ENCODE data around the gene SLC44A2. TPM values are rescaled to one million over a fixed set of nuclear protein-coding genes. Genes with fewer than 3 reads are reported as not detected.
A peak's percentile ranks its signal among the peaks of the same experiment; 100 is the strongest.
"Not testable (repeated sequence)": the region's sequence is repeated elsewhere in the genome, so short reads cannot be mapped to it uniquely, and the experiment has no call there.

The SLC44A2 gene
- total RNA-seq, 1 donor from 2014 or later, result 220 TPM

DNA sequence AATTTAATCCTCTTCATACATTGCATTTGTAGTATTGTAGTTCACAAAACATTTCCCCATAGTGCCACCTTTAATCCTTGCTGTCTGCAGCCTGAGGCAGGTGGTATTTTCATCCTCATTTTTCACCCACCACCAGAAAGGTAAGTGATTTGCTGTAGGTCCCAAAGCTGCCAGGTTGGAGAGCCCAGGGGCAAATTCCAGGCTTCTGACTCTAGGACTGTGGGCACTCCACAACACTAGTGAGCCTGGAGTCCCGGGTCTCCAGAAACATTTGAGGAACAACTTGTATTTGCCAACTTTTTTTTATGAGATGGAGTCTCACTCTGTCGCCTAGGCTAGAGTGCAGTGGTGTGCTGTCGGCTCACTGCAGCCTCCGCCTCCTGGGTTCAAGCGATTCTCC, 35.0 kb downstream of the SLC44A2 start:
- TF ChIP-seq, protein P1, sequence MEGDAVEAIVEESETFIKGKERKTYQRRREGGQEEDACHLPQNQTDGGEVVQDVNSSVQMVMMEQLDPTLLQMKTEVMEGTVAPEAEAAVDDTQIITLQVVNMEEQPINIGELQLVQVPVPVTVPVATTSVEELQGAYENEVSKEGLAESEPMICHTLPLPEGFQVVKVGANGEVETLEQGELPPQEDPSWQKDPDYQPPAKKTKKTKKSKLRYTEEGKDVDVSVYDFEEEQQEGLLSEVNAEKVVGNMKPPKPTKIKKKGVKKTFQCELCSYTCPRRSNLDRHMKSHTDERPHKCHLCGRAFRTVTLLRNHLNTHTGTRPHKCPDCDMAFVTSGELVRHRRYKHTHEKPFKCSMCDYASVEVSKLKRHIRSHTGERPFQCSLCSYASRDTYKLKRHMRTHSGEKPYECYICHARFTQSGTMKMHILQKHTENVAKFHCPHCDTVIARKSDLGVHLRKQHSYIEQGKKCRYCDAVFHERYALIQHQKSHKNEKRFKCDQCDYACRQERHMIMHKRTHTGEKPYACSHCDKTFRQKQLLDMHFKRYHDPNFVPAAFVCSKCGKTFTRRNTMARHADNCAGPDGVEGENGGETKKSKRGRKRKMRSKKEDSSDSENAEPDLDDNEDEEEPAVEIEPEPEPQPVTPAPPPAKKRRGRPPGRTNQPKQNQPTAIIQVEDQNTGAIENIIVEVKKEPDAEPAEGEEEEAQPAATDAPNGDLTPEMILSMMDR (IDR thresholded peaks at IDR 0.05), result no peak
- no peak for DNase-seq (ENCODE audit: low spot score)
- Mint-ChIP-seq H3K27me3 (ENCODE audit: low read depth) (no peaks in the 10 kb centered on the region), H3K27ac (ENCODE audit: unreplicated experiment) (peak overlapping the region; percentile 64), H3K4me3 (ENCODE audit: unreplicated experiment) (no peak overlapping the region), H3K4me1 (ENCODE audit: low read depth) (peaks cover 46% of the 10 kb centered on the region), H3K36me3 (ENCODE audit: low read depth) (peaks cover 3% of the 10 kb centered on the region), H3K9me3 (ENCODE audit: low read depth) (no peaks in the 10 kb centered on the region)

DNA sequence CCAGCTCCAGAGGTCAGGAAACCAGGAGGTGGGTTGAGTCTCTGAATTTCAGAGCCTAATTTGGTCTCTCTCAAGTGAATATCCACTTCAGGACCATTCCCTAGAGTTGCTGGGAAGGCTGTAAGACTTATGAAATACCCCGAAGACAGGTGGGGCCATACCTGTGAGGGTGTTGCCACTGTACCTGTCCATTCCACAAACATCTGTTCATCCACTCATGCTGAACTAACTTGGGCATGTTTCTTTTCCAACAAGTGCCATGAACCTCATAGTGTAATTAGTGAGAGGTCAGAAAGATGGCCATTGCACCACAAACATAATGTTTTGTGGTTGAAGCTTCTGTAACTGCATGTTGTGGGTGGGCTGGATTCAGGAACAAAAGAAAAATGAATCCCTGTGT, 36.6 kb downstream of the SLC44A2 start:
- Mint-ChIP-seq H3K27me3 (ENCODE audit: low read depth) (no peaks in the 10 kb centered on the region), H3K4me1 (ENCODE audit: low read depth) (peaks cover 30% of the 10 kb centered on the region), H3K9me3 (ENCODE audit: low read depth) (no peaks in the 10 kb centered on the region), H3K4me3 (ENCODE audit: unreplicated experiment) (no peak overlapping the region), H3K27ac (ENCODE audit: unreplicated experiment) (no peak overlapping the region), H3K36me3 (ENCODE audit: low read depth) (peaks cover 3% of the 10 kb centered on the region)
- TF ChIP-seq, protein P1 (IDR thresholded peaks at IDR 0.05), result no peak
- no peak for DNase-seq (ENCODE audit: low spot score)

DNA sequence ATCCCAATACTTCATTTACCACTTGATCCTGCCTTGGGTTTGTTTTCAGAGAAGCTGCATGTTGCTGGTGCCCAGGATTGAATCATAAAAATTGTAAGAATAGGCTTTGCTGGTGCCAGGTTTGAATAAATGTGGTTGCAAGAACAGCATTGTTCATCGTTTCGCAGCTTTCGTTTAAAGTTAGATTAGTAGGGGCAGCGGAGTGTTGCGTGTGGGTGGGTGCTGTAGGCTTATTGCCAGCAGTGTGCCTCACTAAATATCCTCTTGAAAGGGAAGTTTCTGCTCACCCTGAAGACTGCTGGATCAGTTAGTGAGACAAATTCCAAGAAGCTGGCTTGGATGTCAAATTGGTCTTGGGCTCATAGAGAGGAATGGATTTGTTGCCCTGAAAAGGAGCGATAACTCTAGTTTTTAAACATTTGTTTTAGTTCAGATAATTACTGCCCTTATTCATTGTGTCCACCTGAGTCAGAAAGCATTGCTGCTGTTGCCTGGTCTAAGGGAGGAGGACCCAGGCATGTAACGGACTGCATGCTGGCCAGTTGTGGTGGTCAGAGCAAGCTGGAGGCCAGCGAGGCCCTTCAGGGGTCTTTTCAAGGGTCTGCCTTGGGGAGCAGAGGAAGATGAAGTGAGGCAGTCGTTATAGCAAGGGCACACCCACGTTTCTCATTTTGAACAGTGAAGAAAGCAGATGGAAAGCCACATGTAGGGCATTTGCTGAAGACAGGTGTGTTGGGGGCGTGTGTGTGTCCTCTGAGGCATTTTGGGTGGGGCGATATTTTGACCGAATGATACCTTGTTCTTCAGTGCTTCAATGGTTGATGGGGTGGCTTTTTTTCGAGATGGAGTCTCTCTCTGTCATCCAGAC, 37.3 kb downstream of the SLC44A2 start:
- H3K27me3 Mint-ChIP-seq (ENCODE audit: low read depth), result no peaks in the 10 kb centered on the region
- no peak overlapping the region for H3K4me3 Mint-ChIP-seq (ENCODE audit: unreplicated experiment)
- peak overlapping the region; percentile 74 for H3K27ac Mint-ChIP-seq (ENCODE audit: unreplicated experiment)
- H3K36me3 Mint-ChIP-seq (ENCODE audit: low read depth), result no peaks in the 10 kb centered on the region
- TF ChIP-seq, protein P1 (IDR thresholded peaks at IDR 0.05), result no peak
- no peaks in the 10 kb centered on the region for H3K9me3 Mint-ChIP-seq (ENCODE audit: low read depth)
- H3K4me1 Mint-ChIP-seq (ENCODE audit: low read depth), result peaks cover 26% of the 10 kb centered on the region
- no peak for DNase-seq (ENCODE audit: low spot score)

DNA sequence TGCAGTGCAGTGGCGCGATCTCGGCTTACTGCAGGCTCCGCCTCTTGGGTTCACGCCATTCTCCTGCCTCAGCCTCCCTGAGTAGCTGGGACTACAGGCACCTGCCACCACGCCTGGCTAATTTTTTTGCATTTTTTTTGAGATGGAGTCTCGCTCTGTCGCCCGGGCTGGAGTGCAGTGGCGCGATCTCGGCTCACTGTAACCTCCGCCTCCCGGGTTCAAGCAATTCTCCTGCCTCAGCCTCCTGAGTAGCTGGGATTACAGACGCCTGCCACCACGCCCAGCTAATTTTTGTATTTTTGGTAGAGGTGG, 37.9 kb downstream of the SLC44A2 start:
- H3K4me3 Mint-ChIP-seq (ENCODE audit: unreplicated experiment); H3K27ac Mint-ChIP-seq (ENCODE audit: unreplicated experiment); H3K27me3 Mint-ChIP-seq (ENCODE audit: low read depth); DNase-seq (ENCODE audit: low spot score); H3K9me3 Mint-ChIP-seq (ENCODE audit: low read depth); H3K36me3 Mint-ChIP-seq (ENCODE audit: low read depth): not testable (repeated sequence)
- H3K4me1 Mint-ChIP-seq (ENCODE audit: low read depth), result peaks cover 30% of the 10 kb centered on the region

DNA sequence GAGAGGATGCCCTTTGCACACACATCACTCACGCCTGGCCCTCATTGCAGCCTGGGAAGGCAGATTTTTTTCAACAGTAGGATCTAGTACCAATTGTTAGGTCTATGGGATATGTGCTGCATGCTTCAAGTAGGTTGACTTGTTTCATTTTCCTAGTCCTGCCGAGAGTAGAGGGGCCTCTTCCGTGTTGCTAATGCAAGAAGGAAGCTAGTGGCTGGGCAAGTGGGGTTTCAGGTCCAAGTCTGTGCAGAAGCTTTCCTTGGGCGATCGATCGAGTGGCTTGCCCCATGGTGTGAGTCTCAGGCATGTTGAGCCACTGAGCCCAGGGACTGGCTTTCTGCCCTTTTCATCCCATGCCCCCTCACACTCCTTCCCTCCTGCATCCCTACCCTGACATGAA, 42.5 kb downstream of the SLC44A2 start:
- no peak for DNase-seq (ENCODE audit: low spot score)
- Mint-ChIP-seq H3K4me3 (ENCODE audit: unreplicated experiment) (no peak overlapping the region), H3K27me3 (ENCODE audit: low read depth) (no peaks in the 10 kb centered on the region), H3K9me3 (ENCODE audit: low read depth) (no peaks in the 10 kb centered on the region), H3K36me3 (ENCODE audit: low read depth) (peaks cover 7% of the 10 kb centered on the region), H3K27ac (ENCODE audit: unreplicated experiment) (no peak overlapping the region), H3K4me1 (ENCODE audit: low read depth) (peaks cover 33% of the 10 kb centered on the region)
- TF ChIP-seq, protein P1 (IDR thresholded peaks at IDR 0.05), result no peak

DNA sequence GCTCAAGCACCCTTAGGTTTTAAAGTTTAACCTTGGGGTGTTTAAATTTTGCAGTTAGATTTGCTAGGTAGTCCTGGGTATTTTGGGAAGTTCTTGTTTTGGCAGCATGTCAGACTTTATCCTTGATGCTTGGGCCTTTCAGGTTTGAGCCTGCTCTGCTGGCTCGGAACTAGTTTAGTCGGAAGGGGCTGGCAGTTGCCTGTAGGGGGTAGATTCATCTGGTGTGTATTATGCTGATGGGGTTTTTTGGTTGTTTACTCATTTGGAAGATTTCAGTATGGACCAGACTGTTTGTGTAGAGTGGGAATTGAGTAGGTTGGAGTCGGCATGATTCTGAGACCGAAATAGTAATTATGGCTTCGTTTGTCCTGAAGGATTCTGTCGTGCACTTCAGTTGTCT, 43.9 kb downstream of the SLC44A2 start:
- H3K27ac Mint-ChIP-seq (ENCODE audit: unreplicated experiment), result peak overlapping the region; percentile 64
- no peak for DNase-seq (ENCODE audit: low spot score)
- peaks cover 28% of the 10 kb centered on the region for H3K4me1 Mint-ChIP-seq (ENCODE audit: low read depth)
- H3K4me3 Mint-ChIP-seq (ENCODE audit: unreplicated experiment), result no peak overlapping the region
- no peaks in the 10 kb centered on the region for H3K27me3 Mint-ChIP-seq (ENCODE audit: low read depth)
- TF ChIP-seq, protein P1 (IDR thresholded peaks at IDR 0.05), result no peak
- H3K9me3 Mint-ChIP-seq (ENCODE audit: low read depth), result no peaks in the 10 kb centered on the region
- peaks cover 11% of the 10 kb centered on the region for H3K36me3 Mint-ChIP-seq (ENCODE audit: low read depth)
